Natural killer cell treated with Interleukin-12 subunit alpha and Interleukin-12 subunit beta and Interleukin-15 and Interleukin-18, amount 100 ng/mL, for 72 hours (primary cell): ENCODE data around the gene NUP62. TPM values are rescaled to one million over a fixed set of nuclear protein-coding genes. Genes with fewer than 3 reads are reported as not detected.

Experiments
- ATAC-seq, 2 donors: fragments of 150-1000 bp; cut with Tn5 transposase in 1 of 2; sonication (Bioruptor Pico), chemical (Tn5 transposase) in 1 of 2; 2 replicates each; pipeline ENCODE4 v1.10.0; 2021
- DNase-seq: peaks from one replicate; pipeline ENCODE4 v3.0.0; 2022; ENCODE audit warnings: low spot score
- H3K27ac Mint-ChIP-seq, 2 donors: 1 replicate in 1 of 2; 2 replicates in 1 of 2; pipeline ENCODE4 v1.8.0; 2022; ENCODE audit warnings: mixed read lengths in 2 of 2, mild to moderate bottlenecking in 1 of 2, moderate library complexity in 1 of 2
- H3K27me3 Mint-ChIP-seq, 2 donors: 1 replicate in 1 of 2; 2 replicates in 1 of 2; pipeline ENCODE4 v1.8.0; 2022; ENCODE audit warnings: mixed read lengths in 2 of 2
- H3K36me3 Mint-ChIP-seq: one replicate; pipeline ENCODE4 v1.8.0; 2022; ENCODE audit warnings: mixed read lengths
- H3K4me1 Mint-ChIP-seq, 2 donors: 1 replicate in 1 of 2; 2 replicates in 1 of 2; pipeline ENCODE4 v1.8.0; 2022; ENCODE audit warnings: low read depth in 2 of 2, mixed read lengths in 2 of 2, mild to moderate bottlenecking in 1 of 2
- H3K4me3 Mint-ChIP-seq: one replicate; pipeline ENCODE4 v1.8.0; 2022; ENCODE audit warnings: mixed read lengths
- H3K9me3 Mint-ChIP-seq: 2 replicates; pipeline ENCODE4 v1.8.0; 2022; ENCODE audit warnings: mixed read lengths
- total RNA-seq, 2 donors: library from RNA; stranded (reverse); gene quantifications; one replicate each; pipeline ENCODE4 v1.2.3, GENCODE V29; 2022

NUP62 gene
- total RNA-seq, 2 donors from 2014 or later = 109 to 187 TPM

DNA sequence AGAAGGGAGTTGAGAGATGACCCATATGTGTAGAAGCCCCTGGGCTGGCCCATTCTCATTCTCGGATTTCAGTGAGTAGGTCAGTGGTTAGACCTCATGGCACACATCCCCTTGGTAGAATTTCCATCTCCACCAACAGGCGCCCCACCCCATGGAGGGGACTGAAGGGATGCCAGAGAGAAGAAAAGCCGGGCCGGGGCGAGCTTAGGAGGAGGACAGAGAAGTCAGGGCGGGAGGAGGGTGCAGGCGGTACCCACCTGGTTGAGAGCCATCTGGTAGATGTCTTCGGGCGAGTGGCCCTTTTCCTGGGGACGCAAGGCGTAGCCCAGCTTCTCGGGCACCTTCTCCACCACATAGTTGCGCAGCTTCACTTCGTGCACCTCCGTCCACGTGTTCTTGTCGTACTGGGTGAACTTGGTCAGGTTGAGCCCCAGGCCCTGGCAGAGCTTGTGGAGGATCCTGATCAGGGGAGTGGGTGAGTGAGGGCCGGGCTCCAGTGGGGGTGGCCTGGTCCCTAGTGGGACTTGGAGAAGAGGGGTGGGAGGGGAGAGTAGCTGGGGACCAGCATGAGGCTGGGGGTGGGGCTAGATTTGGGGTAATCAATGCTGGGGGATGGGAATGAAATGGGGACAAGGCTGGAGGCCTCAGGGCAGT lies 35.2 kb downstream of the NUP62 start:
- Mint-ChIP-seq H3K4me1 (peaks cover 36 to 47% of the 10 kb centered on the region in 2 donors), H3K27me3 (peaks cover 0 to 2% of the 10 kb centered on the region in 2 donors), H3K4me3 (peak overlapping the region; percentile 58), H3K27ac (peak overlapping the region in 1 of 2 donors; percentile 89), H3K9me3 (no peaks in the 10 kb centered on the region), H3K36me3 (no peaks in the 10 kb centered on the region)
- ATAC-seq (no peak), DNase-seq (no peak)

DNA sequence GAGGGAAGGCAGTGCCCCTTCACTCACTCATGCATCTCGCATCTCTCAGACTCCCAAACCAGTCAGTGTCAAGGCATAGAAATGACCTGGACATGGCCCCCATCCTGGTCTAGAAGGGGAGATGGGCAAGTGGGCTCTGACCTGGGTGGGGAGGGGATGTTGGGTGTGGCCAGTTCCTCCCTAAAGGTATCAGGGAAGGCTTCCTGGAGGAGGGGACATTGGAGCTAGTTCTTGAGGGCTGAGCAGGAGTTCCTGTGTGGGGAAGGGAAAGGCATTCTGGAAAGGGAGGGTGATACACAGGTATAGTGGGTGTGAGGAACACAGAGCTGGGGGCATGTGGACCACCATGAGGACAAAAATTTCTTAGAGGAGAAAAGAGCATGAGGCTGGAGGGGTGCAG lies 36.6 kb downstream of the NUP62 start:
- ATAC-seq (no peak), DNase-seq (no peak)
- Mint-ChIP-seq H3K36me3 (no peaks in the 10 kb centered on the region), H3K9me3 (no peaks in the 10 kb centered on the region), H3K4me1 (peaks cover 33 to 44% of the 10 kb centered on the region in 2 donors), H3K4me3 (peak overlapping the region; percentile 20), H3K27me3 (peaks cover 0 to 2% of the 10 kb centered on the region in 2 donors), H3K27ac (peak overlapping the region; percentile 15)

DNA sequence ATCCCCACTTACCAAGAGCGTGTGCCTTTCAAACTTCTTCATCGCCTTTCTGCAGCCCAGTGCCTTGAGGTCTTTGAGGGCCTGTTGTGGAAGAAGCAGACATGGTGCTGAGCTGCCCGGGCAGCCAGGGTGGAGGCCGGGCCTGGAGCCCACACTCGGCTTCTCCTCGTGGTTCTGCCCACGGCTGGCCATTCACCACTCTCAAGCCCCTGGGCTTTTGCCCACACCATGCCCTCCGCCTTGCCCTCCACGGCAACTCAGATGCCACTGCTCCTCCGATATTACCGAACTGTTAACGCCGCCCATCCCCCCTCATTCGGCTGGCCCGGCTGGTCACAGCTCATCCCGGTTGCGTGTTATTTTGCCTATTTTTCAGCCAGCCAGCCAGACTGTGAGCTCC lies 37.9 kb downstream of the NUP62 start:
- Mint-ChIP-seq H3K4me1 (peaks cover 20 to 31% of the 10 kb centered on the region in 2 donors), H3K4me3 (no peak overlapping the region), H3K27me3 (peaks cover 0 to 2% of the 10 kb centered on the region in 2 donors), H3K36me3 (no peaks in the 10 kb centered on the region), H3K27ac (no peak overlapping the region), H3K9me3 (no peaks in the 10 kb centered on the region)
- ATAC-seq = no peak
- no peak for DNase-seq

GRCh38 chr19:49890349-49891311 lies 38.7 kb downstream of the NUP62 start:
- peaks cover 14 to 24% of the 10 kb centered on the region in 2 donors for H3K4me1 Mint-ChIP-seq
- peaks cover 0 to 2% of the 10 kb centered on the region in 2 donors for H3K27me3 Mint-ChIP-seq
- DNase-seq (no peak), ATAC-seq (peak; percentile 64 to 80)
- H3K36me3 Mint-ChIP-seq = no peaks in the 10 kb centered on the region
- H3K27ac Mint-ChIP-seq = no peak overlapping the region
- peak overlapping the region; percentile 62 for H3K4me3 Mint-ChIP-seq
- H3K9me3 Mint-ChIP-seq = no peaks in the 10 kb centered on the region

DNA sequence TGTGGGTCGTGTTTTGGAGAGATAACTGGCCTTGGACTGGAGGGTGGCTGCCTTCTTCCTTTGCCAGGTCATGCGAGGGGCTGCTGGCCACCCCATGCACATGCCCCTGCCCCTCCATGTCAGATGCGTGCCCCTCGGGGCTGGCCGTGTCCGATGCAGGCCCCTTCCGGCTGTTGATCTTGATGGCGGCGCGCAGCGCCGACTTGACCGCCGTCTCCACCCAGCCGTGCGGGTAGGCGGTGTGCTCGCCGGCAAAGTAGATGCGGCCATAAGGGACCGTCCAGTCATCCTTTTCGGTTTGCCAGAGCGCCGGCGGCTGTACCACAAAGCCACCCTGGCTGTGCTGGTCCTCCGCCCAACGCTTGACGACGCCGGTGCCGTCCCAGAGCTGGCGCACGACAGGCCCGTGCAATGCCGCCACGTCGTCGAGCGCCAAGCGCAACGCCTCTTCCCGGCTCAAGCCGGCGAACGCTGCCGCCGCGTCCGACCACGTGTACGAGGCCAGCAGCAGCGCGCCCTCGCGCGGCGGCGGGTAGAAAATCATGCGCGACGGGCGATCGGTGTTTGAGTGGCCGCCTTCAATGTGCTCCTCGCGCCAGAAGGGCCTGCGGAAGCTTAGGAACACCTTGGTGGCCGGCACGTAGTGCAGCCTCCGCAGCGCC lies 39.5 kb downstream of the NUP62 start:
- H3K4me3 Mint-ChIP-seq = peak overlapping the region; percentile 62
- H3K4me1 Mint-ChIP-seq = peaks cover 14 to 21% of the 10 kb centered on the region in 2 donors
- peaks cover 0 to 2% of the 10 kb centered on the region in 2 donors for H3K27me3 Mint-ChIP-seq
- DNase-seq = no peak
- no peak overlapping the region for H3K27ac Mint-ChIP-seq
- no peaks in the 10 kb centered on the region for H3K9me3 Mint-ChIP-seq
- peak; percentile 70 to 83 for ATAC-seq
- no peaks in the 10 kb centered on the region for H3K36me3 Mint-ChIP-seq

DNA sequence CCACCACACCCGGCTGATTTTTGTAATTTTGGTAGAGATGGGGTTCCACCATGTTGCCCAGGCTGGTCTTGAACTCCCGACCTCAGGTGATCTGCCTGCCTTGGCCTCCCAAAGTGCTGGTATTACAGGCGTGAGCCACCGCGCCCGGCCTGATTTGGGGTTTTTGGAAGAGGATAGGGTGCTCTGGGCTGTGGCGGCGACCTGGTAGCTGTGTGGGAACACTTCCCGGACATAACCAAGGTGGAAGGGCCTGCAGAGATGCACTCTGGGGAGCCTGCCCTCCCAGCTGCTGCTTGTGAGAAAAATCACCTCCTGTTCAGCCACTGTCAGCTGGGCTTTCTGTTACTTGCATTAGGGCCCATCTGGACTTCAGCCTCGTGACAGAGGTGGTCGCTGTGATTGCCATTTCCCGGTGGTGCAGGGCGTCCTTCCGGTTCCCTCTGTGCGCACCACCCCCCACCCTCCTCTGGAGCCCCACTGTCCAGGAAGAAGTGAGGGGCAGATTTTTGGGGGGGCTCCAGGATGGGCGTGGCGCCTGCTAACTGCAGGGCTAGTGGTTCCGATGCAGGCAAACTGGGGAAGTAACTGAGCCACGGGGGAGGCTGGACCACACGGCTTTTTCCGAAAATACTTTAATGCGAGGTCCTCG lies 40.1 kb downstream of the NUP62 start:
- DNase-seq (no peak), ATAC-seq (no peak)
- H3K27ac Mint-ChIP-seq = no peak overlapping the region
- H3K9me3 Mint-ChIP-seq = no peaks in the 10 kb centered on the region
- peaks cover 0 to 2% of the 10 kb centered on the region in 2 donors for H3K27me3 Mint-ChIP-seq
- H3K4me1 Mint-ChIP-seq = peaks cover 14 to 15% of the 10 kb centered on the region in 2 donors
- no peak overlapping the region for H3K4me3 Mint-ChIP-seq
- no peaks in the 10 kb centered on the region for H3K36me3 Mint-ChIP-seq

- Mint-ChIP-seq H3K4me3 (no peak overlapping the region), H3K27ac (no peak overlapping the region), H3K36me3 (no peaks in the 10 kb centered on the region), H3K9me3 (no peaks in the 10 kb centered on the region), H3K4me1 (peaks cover 12 to 15% of the 10 kb centered on the region in 2 donors), H3K27me3 (peaks cover 0 to 2% of the 10 kb centered on the region in 2 donors)
- no peak for ATAC-seq
- DNase-seq = no peak
These were observed 40.8 kb downstream of the NUP62 start for GRCh38 chr19:49888510-49888824.

GRCh38 chr19:49887665-49888509 lies 41.4 kb downstream of the NUP62 start:
- Mint-ChIP-seq H3K4me3 (no peak overlapping the region), H3K27me3 (peaks cover 0 to 2% of the 10 kb centered on the region in 2 donors), H3K27ac (no peak overlapping the region), H3K4me1 (peaks cover 6 to 11% of the 10 kb centered on the region in 2 donors), H3K9me3 (no peaks in the 10 kb centered on the region), H3K36me3 (no peaks in the 10 kb centered on the region)
- ATAC-seq = no peak
- DNase-seq = no peak

DNA sequence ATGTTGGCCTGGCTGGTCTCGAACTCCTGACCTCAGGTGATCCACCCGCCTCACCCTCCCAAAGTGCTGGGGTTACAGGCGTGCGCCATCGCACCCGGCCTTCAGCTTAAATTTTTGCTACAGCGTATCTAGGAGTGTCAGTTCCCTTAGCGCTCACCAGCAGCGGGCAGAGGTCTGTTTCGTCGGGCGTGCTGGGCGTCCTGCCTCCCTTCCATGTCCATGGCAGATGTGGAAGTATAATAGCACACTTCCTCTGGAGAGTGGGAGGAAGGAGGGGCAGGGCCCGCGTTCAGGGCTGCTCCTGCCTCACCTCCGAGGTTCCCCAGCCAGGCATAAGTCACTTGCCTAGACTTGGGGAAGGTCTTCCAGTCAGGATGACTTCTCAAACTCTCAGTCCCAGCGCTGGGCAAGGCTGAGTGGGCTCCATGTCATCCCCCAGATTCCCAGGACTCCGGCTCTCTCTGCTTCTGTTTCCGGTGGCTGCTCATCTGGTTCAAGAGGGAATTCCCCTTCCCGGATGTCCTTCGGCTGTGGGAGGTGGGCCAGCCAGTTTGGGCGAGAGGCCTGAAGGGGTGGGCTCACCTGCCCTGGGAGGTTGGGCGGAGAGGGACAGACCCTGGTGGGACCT lies 42.2 kb downstream of the NUP62 start:
- DNase-seq (no peak), ATAC-seq (no peak)
- Mint-ChIP-seq H3K27me3 (no peaks in the 10 kb centered on the region), H3K4me1 (peaks cover 0 to 7% of the 10 kb centered on the region in 2 donors), H3K27ac (no peak overlapping the region), H3K36me3 (no peaks in the 10 kb centered on the region), H3K4me3 (no peak overlapping the region), H3K9me3 (no peaks in the 10 kb centered on the region)

DNA sequence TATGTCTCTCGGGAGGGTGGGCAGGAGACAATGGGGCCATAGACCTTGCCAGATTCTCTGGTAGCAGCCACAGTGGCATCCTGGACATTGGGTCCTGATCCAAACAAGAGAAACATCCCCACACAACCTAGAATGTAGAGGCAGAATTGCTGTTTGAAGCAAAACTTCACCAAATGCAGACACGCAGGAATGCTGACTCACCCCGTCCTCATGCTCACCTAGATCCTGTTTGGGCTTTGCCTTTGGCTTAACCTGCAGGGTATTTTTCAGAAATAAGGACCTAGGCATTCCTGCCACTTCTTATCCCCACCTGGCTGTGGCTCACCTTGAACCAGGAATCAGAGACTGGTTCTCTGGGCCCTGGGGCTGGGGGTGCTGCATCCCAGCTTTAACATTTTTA lies 44.5 kb downstream of the NUP62 start:
- H3K27ac Mint-ChIP-seq = no peak overlapping the region
- no peaks in the 10 kb centered on the region for H3K36me3 Mint-ChIP-seq
- H3K9me3 Mint-ChIP-seq = no peaks in the 10 kb centered on the region
- no peaks in the 10 kb centered on the region for H3K27me3 Mint-ChIP-seq
- no peak for DNase-seq
- no peaks in the 10 kb centered on the region for H3K4me1 Mint-ChIP-seq
- H3K4me3 Mint-ChIP-seq = no peak overlapping the region
- no peak for ATAC-seq

- ATAC-seq (no peak), DNase-seq (no peak)
- Mint-ChIP-seq H3K4me3 (no peak overlapping the region), H3K27me3 (no peaks in the 10 kb centered on the region), H3K36me3 (no peaks in the 10 kb centered on the region), H3K4me1 (peaks cover 0 to 1% of the 10 kb centered on the region in 2 donors), H3K27ac (no peak overlapping the region), H3K9me3 (no peaks in the 10 kb centered on the region)
These were observed 45.2 kb downstream of the NUP62 start for GRCh38 chr19:49884109-49884508.

GRCh38 chr19:49883094-49883493 lies 46.2 kb downstream of the NUP62 start:
- Mint-ChIP-seq H3K36me3 (no peaks in the 10 kb centered on the region), H3K27ac (no peak overlapping the region), H3K4me1 (peaks cover 8 to 12% of the 10 kb centered on the region in 2 donors), H3K9me3 (no peaks in the 10 kb centered on the region), H3K27me3 (no peaks in the 10 kb centered on the region), H3K4me3 (no peak overlapping the region)
- DNase-seq (no peak), ATAC-seq (no peak)
